LNCaP clone FGC (cell line): ENCODE measurements around the gene DNASE1.

Experiments used
- DNase-seq: peaks from one replicate; pipeline ENCODE4 v3.0.0-alpha.2; 2011; ENCODE audit warnings: low read depth
- H3K4me3 ChIP-seq: 2 replicates; pipeline ENCODE4 v1.5.1; 2011; ENCODE audit warnings: mild to moderate bottlenecking, low read depth, low read length, control low read depth
- TF ChIP-seq, protein P1 (sequence below): IDR thresholded peaks from 2 replicates; pipeline ENCODE4 v1.5.1; 2012; ENCODE audit warnings: mild to moderate bottlenecking; ENCODE audit not compliant: control insufficient read depth, insufficient read depth; ENCODE audit errors: extremely low read depth

The DNASE1 gene

DNA sequence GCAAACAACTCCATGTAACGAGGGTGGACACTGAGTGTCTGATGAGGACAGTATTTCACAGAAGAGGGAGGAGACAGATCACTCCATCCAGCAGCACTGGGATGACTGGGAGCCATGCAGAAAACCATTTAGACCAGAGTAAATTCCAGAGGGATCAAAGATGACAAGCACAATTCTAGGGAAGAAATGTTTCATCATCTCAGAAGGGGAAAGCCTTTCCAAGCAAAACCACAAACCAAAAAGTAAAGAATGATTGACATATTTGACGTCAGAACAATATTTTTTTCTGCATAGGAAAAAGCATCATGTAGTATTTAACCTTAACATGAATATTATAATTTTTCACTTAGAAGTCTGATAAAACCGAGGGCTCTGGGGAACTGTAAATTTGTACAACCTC is 4.8 kb downstream of the DNASE1 start:
- no peak for DNase-seq
- TF ChIP-seq, protein P1, sequence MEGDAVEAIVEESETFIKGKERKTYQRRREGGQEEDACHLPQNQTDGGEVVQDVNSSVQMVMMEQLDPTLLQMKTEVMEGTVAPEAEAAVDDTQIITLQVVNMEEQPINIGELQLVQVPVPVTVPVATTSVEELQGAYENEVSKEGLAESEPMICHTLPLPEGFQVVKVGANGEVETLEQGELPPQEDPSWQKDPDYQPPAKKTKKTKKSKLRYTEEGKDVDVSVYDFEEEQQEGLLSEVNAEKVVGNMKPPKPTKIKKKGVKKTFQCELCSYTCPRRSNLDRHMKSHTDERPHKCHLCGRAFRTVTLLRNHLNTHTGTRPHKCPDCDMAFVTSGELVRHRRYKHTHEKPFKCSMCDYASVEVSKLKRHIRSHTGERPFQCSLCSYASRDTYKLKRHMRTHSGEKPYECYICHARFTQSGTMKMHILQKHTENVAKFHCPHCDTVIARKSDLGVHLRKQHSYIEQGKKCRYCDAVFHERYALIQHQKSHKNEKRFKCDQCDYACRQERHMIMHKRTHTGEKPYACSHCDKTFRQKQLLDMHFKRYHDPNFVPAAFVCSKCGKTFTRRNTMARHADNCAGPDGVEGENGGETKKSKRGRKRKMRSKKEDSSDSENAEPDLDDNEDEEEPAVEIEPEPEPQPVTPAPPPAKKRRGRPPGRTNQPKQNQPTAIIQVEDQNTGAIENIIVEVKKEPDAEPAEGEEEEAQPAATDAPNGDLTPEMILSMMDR: no peak
- H3K4me3 ChIP-seq: no peak overlapping the region

GRCh38 chr16:3661311-3661710 is 6.8 kb downstream of the DNASE1 start:
- TF ChIP-seq, protein P1: no peak
- no peak for DNase-seq
- H3K4me3 ChIP-seq: no peak overlapping the region

- no peak overlapping the region for H3K4me3 ChIP-seq
- no peak for DNase-seq
- TF ChIP-seq, protein P1: no peak
These were observed 7.4 kb downstream of the DNASE1 start for GRCh38 chr16:3661922-3662321.

- TF ChIP-seq, protein P1: no peak
- H3K4me3 ChIP-seq: no peak overlapping the region
- no peak for DNase-seq
These were observed 8.1 kb downstream of the DNASE1 start for GRCh38 chr16:3662601-3663000.

DNA sequence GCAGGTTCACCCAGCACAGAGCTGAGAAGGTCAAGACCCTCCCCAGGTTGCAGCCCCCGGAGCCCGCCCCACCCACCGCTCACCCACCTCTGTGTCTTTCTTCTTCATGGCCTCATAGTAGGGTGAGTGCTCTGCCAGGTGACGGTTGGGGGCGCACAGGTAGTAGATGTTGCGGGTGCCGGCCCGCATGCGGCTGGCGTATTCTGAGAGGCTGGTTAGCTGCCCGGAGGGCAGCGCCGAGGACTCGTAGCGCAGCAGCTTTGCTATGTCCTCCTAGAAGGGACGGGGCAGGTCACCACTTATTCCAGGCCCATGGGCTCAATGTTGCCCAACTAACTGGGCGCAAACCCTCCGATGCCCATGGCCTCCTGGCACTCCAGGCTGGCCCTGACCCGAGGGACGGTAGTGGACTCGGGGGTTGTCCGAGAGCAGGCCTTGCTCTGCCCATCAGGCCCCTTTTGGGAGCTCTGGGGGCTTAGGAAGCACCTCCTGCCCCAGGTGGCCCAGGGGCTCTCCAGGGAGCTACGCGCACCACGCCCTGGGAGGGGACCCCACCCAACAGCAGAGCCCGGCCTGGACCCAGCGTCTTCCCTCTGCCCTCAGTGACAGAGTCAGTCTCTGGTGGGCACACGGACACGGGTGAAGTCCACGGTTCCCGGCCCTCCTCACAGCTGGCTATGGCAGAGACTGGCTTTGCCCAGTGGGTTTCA is 9.9 kb downstream of the DNASE1 start:
- TF ChIP-seq, protein P1: no peak
- DNase-seq: no peak

GRCh38 chr16:3665508-3665907 is 11.0 kb downstream of the DNASE1 start:
- no peak overlapping the region for H3K4me3 ChIP-seq
- DNase-seq: no peak
- TF ChIP-seq, protein P1: no peak

More for the DNA sequence above, 9.9 kb downstream of the DNASE1 start:
- no peak overlapping the region for H3K4me3 ChIP-seq

DNA sequence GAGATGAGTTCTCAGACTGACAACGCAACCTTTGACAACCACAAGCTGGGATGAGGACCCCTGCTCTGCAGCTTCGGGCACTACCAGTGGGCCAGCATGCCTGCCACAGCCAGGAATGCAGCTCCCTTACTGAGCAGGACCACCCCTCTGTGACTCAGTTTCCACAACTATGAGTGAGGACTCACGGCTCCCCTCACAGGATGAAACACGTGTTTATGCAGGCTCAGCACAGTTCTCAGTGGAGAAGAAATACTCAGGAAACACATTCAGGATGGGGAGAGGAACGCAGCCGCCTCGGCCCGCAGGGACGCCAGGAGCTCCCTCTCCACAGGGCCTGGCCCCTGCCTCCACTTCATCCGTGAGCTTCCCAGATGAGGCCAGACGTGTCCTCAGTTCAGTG is 14.1 kb downstream of the DNASE1 start:
- DNase-seq: no peak
- H3K4me3 ChIP-seq: no peak overlapping the region
- TF ChIP-seq, protein P1: no peak
